SK-N-SH (cell line): ENCODE measurements around the gene GYPC.

Source experiments
- CTCF ChIP-seq: fragments of 200-600 bp; sonication (generic); IDR thresholded peaks from 2 replicates; pipeline ENCODE4 v1.6.1; 2017; ENCODE audit warnings: antibody characterized with exemption, mild to moderate bottlenecking, moderate library complexity
- EP300 ChIP-seq, 2 experiments: IDR thresholded peaks; 2 replicates each; pipeline versions ENCODE4 v1.4.0 to v1.6.1; 2012; ENCODE audit warnings: borderline replicate concordance in 1 of 2, low read depth in 1 of 2, low read length in 1 of 2
- GABPA ChIP-seq: IDR thresholded peaks from 2 replicates; pipeline ENCODE4 v1.4.0; 2012; ENCODE audit warnings: low read depth, mild to moderate bottlenecking
- JUND ChIP-seq: IDR thresholded peaks from 2 replicates; pipeline ENCODE4 v1.4.0; 2012
- MAX ChIP-seq: IDR thresholded peaks from 2 replicates; pipeline ENCODE4 v1.4.0; 2012; ENCODE audit warnings: low read depth
- POLR2AphosphoS5 ChIP-seq: IDR thresholded peaks from 2 replicates; pipeline ENCODE4 v1.6.1; 2012; ENCODE audit warnings: low read depth, low read length
- RAD21 ChIP-seq: IDR thresholded peaks from 2 replicates; pipeline ENCODE4 v1.6.1; 2012; ENCODE audit warnings: mild to moderate bottlenecking, low read length
- RCOR1 ChIP-seq: fragments of 150-350 bp; IDR thresholded peaks from 2 replicates; pipeline ENCODE4 v1.6.1; 2017; ENCODE audit warnings: antibody characterized with exemption, low read length
- SMC3 ChIP-seq: IDR thresholded peaks from 2 replicates; pipeline ENCODE4 v1.6.1; 2012; ENCODE audit warnings: low read depth, low read length, improper control_type of control experiment
- TCF12 ChIP-seq: IDR thresholded peaks from 2 replicates; pipeline ENCODE4 v1.4.0; 2012
- TEAD4 ChIP-seq: IDR thresholded peaks from 2 replicates; pipeline ENCODE4 v1.4.0; 2012; ENCODE audit warnings: mild to moderate bottlenecking, borderline replicate concordance; ENCODE audit not compliant: insufficient read depth

GRCh38 chr2:126717928-126718327 lies 62.0 kb downstream of the GYPC start:
- TF ChIP-seq CTCF (no peak), EP300 (IDR thresholded peaks at IDR 0.05; ENCODE audit: borderline replicate concordance in 1 of 2, low read depth in 1 of 2, low read length in 1 of 2) (no peak), POLR2AphosphoS5 (no peak), TCF12 (no peak), RCOR1 (no peak), RAD21 (no peak), TEAD4 (no peak), MAX (no peak), SMC3 (no peak), GABPA (no peak), JUND (no peak)
